ENCODE measurements around the gene EHF.

DNA sequence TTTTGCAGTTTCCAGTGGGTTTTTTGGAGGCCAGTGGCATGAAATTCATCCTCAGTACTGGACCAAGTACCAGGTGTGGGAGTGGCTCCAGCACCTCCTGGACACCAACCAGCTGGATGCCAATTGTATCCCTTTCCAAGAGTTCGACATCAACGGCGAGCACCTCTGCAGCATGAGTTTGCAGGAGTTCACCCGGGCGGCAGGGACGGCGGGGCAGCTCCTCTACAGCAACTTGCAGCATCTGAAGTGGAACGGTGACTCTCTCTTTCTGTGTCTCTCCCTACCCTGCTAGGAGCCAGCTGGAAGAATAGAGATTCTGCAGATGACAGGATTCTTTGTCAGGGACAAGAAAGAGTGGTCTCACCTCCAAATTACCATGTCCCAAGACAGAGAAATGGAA lies 25.5 kb downstream of the EHF start:
- TF ChIP-seq POLR2A (IDR thresholded peaks at IDR 0.05; ENCODE audit: low read depth, low read length) (no peak), POLR2AphosphoS5 (IDR thresholded peaks at IDR 0.05; ENCODE audit: low read depth, low read length) (no peak), SPI1 (IDR thresholded peaks at IDR 0.05; ENCODE audit: low read depth, low read length) (no peak), TAF1 (IDR thresholded peaks at IDR 0.05; ENCODE audit: low read depth, low read length) (no peak), POU2F2 (IDR thresholded peaks at IDR 0.05; ENCODE audit: low read depth, low read length) (no peak)

Measured in GM12891 (cell line).